ENCODE data around the gene VPS35L. TPM values are rescaled to one million over a fixed set of nuclear protein-coding genes. Genes with fewer than 3 reads are reported as not detected.

VPS35L gene
- total RNA-seq, 2 experiments from 2014 or later = 25.8 to 28.3 TPM

DNA sequence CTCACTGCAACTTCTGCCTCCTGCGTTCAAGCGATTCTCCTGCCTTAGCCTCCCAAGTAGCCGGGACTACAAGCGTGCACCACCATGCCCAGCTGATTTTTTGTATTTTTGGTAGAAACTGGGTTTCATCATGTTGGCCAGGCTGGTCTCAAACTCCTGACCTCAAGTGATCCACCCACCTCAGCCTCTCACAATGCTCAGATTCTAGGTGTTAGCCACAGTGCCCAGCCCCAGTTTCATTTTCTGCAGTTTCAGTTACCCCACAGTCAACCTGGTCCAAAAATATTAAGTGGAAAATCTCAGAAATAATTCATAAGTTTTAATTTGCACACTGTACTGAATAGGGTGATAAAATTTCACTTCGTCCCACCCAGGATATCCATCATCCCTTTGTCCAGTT lies 133.8 kb downstream of the VPS35L start:
- POLR2A ChIA-PET = interaction anchor here (0.5 to 1.3 kb wide), 2 partner anchors 29 to 98 kb away, joined by 3 read pairs; partner anchors contain the start of genes IQCK and KNOP1
- Mint-ChIP-seq H3K27ac (peak overlapping the region; percentile 81), H3K9me3 (no peaks in the 10 kb centered on the region), H3K27me3 (no peaks in the 10 kb centered on the region), H3K4me1 (ENCODE audit: low read depth) (peaks cover 47% of the 10 kb centered on the region), H3K4me3 (no peak overlapping the region), H3K36me3 (ENCODE audit: low read depth) (peaks cover 63% of the 10 kb centered on the region)
- ATAC-seq (ENCODE audit: poor library complexity) (no peak), DNase-seq (no peak)
- TF ChIP-seq, protein P1, sequence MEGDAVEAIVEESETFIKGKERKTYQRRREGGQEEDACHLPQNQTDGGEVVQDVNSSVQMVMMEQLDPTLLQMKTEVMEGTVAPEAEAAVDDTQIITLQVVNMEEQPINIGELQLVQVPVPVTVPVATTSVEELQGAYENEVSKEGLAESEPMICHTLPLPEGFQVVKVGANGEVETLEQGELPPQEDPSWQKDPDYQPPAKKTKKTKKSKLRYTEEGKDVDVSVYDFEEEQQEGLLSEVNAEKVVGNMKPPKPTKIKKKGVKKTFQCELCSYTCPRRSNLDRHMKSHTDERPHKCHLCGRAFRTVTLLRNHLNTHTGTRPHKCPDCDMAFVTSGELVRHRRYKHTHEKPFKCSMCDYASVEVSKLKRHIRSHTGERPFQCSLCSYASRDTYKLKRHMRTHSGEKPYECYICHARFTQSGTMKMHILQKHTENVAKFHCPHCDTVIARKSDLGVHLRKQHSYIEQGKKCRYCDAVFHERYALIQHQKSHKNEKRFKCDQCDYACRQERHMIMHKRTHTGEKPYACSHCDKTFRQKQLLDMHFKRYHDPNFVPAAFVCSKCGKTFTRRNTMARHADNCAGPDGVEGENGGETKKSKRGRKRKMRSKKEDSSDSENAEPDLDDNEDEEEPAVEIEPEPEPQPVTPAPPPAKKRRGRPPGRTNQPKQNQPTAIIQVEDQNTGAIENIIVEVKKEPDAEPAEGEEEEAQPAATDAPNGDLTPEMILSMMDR (IDR thresholded peaks at IDR 0.05) = no peak
- H3K36me3 ChIP-seq (ENCODE audit: insufficient read depth, low read length) = peaks cover 31% of the 10 kb centered on the region
- H3K4me3 ChIP-seq (ENCODE audit: low read length) = no peak overlapping the region
- intact Hi-C loops (cut with DNase I, micrococcal nuclease) = no loop called here
- no peak overlapping the region for H3K27ac ChIP-seq (ENCODE audit: low read depth in 1 of 2, low read length in 2 of 2)
- no peaks in the 10 kb centered on the region for H3K27me3 ChIP-seq (ENCODE audit: control insufficient read depth in 1 of 2, insufficient read depth in 2 of 2, low read length in 2 of 2)
- peaks cover 0 to 5% of the 10 kb centered on the region in 2 experiments for H3K9me3 ChIP-seq (ENCODE audit: control insufficient read depth in 1 of 2, insufficient read depth in 1 of 2, low read length in 2 of 2)
- peaks cover 40% of the 10 kb centered on the region for H3K4me1 ChIP-seq (ENCODE audit: insufficient read depth, low read length)
- CTCF ChIA-PET = no interaction called here

DNA sequence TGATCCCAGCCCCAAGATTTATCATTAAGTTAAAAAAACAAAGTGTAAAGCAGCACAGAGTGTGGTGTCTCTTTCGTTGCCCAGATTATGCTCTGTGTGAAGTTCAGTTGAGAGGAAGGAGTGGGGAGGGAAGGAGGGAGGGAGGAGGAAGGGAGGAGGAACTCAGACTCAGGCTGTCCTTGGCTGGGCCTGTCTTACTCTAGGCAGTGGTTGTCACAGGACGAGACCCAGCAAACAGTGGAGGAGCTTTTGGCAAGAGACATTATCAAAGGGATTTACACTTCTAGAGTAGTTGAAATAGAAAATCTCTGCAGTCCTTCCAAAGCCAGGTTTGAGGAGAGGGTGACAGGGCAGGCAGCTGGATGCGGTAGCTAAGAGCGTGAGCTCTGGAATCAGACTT lies 134.7 kb downstream of the VPS35L start:
- H3K27me3 ChIP-seq (ENCODE audit: control insufficient read depth in 1 of 2, insufficient read depth in 2 of 2, low read length in 2 of 2) = no peaks in the 10 kb centered on the region
- H3K4me1 ChIP-seq (ENCODE audit: insufficient read depth, low read length) = peaks cover 47% of the 10 kb centered on the region
- no peaks in the 10 kb centered on the region for H3K9me3 ChIP-seq (ENCODE audit: control insufficient read depth in 1 of 2, insufficient read depth in 1 of 2, low read length in 2 of 2)
- H3K27me3 Mint-ChIP-seq = no peaks in the 10 kb centered on the region
- no peak overlapping the region for H3K4me3 ChIP-seq (ENCODE audit: low read length)
- intact Hi-C loops (cut with DNase I, micrococcal nuclease) = no loop called here
- H3K9me3 Mint-ChIP-seq = no peaks in the 10 kb centered on the region
- peak overlapping the region in 1 of 2 donors; percentile 4 for H3K27ac ChIP-seq (ENCODE audit: low read depth in 1 of 2, low read length in 2 of 2)
- H3K4me1 Mint-ChIP-seq (ENCODE audit: low read depth) = peaks cover 53% of the 10 kb centered on the region
- H3K36me3 ChIP-seq (ENCODE audit: insufficient read depth, low read length) = peaks cover 23% of the 10 kb centered on the region
- CTCF ChIA-PET = no interaction called here
- H3K4me3 Mint-ChIP-seq = peak overlapping the region; percentile 45
- TF ChIP-seq, protein P1 (IDR thresholded peaks at IDR 0.05) = no peak
- POLR2A ChIA-PET = no interaction called here
- DNase-seq = peak in 2 of 14 experiments; percentile 4 to 12
- ATAC-seq (ENCODE audit: poor library complexity) = peak; percentile 68
- peak overlapping the region; percentile 81 for H3K27ac Mint-ChIP-seq
- peaks cover 54% of the 10 kb centered on the region for H3K36me3 Mint-ChIP-seq (ENCODE audit: low read depth)

DNA sequence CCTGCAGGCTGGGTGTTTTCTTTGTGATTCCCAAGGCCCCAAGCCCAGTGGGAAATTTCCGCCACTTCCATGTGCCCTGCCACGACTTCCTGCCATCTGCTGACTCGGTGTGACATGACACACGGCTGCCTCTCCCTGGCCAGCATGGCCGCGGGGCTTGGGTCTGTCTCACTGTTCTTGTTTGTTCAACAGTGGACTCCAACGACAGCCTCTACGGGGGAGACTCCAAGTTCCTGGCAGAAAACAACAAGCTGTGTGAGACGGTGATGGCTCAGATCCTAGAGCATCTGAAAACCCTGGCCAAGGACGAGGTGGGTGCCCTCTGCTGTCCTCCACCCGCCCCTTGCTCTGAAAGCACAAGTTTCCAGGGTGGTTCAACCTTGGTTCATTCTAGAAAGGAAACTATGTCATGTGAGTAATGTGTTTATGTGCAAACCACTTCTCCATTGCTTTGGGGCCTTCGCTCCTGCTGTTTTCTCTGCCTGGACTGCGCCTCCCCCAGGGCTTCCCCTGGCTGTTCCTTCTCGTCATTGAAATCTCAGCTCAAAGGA lies 135.7 kb downstream of the VPS35L start:
- TF ChIP-seq, protein P1 (IDR thresholded peaks at IDR 0.05) = no peak
- peak overlapping the region; percentile 51 for H3K27ac Mint-ChIP-seq
- ATAC-seq (ENCODE audit: poor library complexity) = no peak
- ChIA-PET POLR2A (no interaction called here), CTCF (no interaction called here)
- peaks cover 57% of the 10 kb centered on the region for H3K4me1 Mint-ChIP-seq (ENCODE audit: low read depth)
- H3K9me3 Mint-ChIP-seq = no peaks in the 10 kb centered on the region
- no peak overlapping the region for H3K4me3 Mint-ChIP-seq
- H3K36me3 ChIP-seq (ENCODE audit: insufficient read depth, low read length) = peaks cover 13% of the 10 kb centered on the region
- intact Hi-C loops (cut with DNase I, micrococcal nuclease) = no loop called here
- H3K9me3 ChIP-seq (ENCODE audit: control insufficient read depth in 1 of 2, insufficient read depth in 1 of 2, low read length in 2 of 2) = no peaks in the 10 kb centered on the region
- no peaks in the 10 kb centered on the region for H3K27me3 Mint-ChIP-seq
- H3K4me3 ChIP-seq (ENCODE audit: low read length) = no peak overlapping the region
- H3K27me3 ChIP-seq (ENCODE audit: control insufficient read depth in 1 of 2, insufficient read depth in 2 of 2, low read length in 2 of 2) = no peaks in the 10 kb centered on the region
- H3K4me1 ChIP-seq (ENCODE audit: insufficient read depth, low read length) = peaks cover 58% of the 10 kb centered on the region
- no peak for DNase-seq
- peaks cover 46% of the 10 kb centered on the region for H3K36me3 Mint-ChIP-seq (ENCODE audit: low read depth)
- no peak overlapping the region for H3K27ac ChIP-seq (ENCODE audit: low read depth in 1 of 2, low read length in 2 of 2)

Measured in CD4-positive, alpha-beta T cell (primary cell).